ENCODE measurements around the gene CARTPT. TPM values are rescaled to one million over a fixed set of nuclear protein-coding genes. Genes with fewer than 3 reads are reported as not detected.

The CARTPT gene
- not detected in 2 replicates for total RNA-seq

DNA sequence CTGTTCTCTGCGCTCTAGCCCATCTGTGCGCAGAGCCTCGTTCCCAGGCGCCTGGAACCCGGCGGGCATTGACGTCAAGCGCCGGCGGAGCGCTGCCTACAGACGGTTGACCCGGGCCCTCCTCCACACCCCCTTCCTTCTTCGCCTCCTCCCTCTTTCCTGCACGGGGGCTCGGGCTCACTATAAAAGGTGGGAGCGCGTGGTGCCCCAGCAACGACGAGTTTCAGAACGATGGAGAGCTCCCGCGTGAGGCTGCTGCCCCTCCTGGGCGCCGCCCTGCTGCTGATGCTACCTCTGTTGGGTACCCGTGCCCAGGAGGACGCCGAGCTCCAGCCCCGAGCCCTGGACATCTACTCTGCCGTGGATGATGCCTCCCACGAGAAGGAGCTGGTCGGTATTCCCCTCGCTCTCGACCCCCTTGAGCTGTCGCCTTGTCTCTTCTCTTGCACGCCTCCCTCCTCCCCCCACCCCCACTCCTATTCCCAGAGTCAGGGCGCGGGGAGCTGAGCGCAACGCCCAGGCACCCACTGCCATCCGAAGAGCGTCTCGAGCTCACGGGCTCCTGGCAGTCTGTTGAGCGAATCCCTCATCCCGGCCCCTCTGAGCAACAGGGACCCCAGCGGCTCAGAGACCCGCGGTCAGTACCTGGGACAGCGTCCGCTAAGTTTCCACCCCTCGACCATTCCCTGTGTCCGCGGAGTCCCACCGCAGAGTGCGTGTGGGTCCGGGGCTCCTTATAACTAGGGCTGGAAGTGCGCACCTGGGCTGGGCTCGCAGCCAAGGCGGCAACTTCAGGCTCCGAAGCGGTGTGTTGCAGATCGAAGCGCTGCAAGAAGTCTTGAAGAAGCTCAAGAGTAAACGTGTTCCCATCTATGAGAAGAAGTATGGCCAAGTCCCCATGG, at the start of gene CARTPT:
Gene CARTPT, plus strand, starts transcription at position 213 of the 902 bp plus-strand sequence. Its CDS starts 19 bp downstream, at position 232.

Other genes starting within 250 kb of the CARTPT start
- 19.3 and 20.1 TPM in 2 replicates for gene MCCC2, start 131.9 kb upstream of the CARTPT start, total RNA-seq

All from aortic smooth muscle cell (primary cell).